H4 (cell line): ENCODE data around the gene SAMD1. TPM values are rescaled to one million over a fixed set of nuclear protein-coding genes. Genes with fewer than 3 reads are reported as not detected.

Source experiments
- DNase-seq: peaks from one replicate; pipeline ENCODE4 v3.0.0-alpha.2; 2015; ENCODE audit warnings: low spot score
- total RNA-seq: library from RNA; depleted of rRNA; stranded (reverse); fragments of >200 nt; shearing (Covaris generic); gene quantifications from 2 replicates; pipeline ENCODE4 v1.2.3, GENCODE V29; 2014

The SAMD1 gene
- total RNA-seq, 1 experiment from 2014 or later: 21.8 TPM

DNA sequence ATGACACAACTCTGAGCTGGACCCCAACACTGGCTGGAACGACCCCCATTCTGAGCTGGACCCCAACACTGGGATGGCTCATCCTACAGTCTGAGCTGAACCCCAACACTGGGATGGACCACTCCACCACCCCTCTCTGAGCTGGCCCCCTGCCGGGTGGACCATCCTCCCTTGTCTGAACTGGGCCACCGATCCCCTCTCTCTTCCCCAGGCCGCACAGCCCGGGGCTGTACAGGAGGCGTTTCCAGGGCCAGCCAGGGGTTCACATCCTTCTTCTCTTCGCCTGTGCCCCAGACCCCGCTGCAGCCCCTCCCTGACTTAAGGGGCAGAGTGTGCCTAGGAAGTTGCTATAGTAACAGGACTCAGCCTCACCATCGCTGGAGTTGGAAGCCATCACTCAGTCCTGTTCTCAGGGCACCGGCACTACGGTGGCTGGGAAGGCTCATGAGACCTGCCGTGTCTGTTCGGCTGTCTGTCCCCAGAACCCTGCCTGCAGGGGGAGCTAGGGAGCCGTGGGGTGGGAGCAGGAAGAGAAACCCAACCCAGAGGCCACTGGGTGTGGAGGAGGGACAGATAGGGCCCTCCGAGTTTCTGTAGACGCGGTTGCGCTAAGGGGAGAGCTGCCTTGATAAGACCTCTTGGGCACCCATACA, 23.3 kb upstream of the SAMD1 start:
- DNase-seq: no peak

DNA sequence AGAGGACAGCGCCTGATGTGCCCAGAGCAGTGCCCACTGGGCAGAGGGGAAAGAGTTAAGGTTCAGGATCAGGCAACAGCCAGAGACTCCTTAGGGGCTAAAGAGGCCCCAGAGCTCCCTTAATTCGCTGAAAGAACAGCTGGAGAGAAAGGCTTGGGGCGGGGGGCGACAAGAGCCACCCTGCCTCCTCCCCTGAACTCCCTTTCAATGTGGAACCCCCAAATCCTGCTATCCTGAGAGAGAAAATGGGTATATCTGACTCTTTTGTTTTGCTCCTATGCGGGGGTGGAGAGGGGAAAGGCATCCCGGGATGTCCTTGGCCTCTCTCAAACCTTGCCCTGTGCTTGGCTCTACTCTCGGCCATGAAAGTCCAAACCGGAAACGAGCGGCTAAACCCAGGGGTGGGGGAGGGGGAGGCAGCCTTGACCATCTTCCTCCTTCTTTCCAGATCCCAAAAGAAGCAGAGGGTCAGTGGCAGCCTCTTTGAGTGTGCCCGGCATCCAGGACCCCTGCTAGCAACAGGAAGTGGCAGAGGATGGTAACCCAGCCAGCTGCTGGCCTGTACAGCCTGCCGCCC, 22.3 kb upstream of the SAMD1 start:
- DNase-seq: no peak

DNA sequence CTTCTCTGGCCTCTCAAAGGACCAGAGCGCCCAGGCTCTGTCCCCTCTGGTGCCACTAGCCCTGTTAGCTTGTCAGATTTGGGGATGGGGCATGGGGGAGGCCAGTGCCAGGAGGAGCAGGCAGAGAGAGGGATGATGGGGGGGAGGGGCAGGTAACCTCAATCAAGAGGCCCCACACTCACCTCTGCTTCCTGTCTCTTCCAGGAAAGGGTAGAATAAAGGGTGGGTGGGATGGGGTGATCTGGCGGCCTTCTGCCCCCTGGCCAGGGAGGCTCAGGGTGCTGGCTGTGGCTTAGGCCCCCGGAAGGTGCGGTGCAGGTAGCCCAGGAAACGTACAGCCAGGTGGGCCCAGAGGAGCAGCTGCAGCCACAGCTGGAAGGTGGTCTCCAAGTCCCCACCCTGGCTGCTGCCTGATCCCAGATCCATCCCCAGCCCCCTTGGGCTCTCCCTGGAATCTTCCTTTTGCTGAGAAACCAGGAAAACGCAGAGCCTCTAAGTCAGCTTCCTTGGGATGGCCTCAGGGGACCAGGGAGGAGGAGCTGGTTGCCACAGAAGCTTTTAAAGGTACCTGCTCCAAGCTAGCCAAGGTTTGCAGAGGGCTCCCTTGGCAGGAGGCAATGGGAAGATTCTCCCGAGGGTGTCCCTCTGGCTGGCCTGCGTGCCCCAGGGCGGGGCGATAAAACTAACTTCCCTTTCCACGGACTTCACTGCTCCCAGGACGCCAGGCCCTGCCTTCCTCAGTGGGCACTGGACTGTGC, 21.7 kb upstream of the SAMD1 start:
- DNase-seq: no peak

DNA sequence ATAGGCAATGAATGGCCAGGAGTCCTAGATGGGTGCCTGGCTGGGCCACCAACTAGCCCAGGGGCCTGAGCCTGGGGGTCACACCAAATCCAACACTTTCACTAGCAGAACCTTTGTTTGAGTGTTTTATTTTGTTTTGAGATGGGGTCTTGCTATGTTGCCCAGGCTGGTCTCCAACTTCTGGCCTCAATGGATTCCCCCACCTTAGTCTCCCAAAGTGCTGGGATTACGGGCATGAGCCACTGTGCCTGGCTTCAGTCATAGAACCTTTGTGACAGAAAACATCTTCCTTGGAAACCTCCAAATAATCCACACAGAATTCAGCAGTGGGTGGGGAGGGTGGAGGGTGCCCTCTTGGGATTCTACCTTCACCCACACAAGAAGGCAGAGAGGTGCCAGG, 20.9 kb upstream of the SAMD1 start:
- no peak for DNase-seq

DNA sequence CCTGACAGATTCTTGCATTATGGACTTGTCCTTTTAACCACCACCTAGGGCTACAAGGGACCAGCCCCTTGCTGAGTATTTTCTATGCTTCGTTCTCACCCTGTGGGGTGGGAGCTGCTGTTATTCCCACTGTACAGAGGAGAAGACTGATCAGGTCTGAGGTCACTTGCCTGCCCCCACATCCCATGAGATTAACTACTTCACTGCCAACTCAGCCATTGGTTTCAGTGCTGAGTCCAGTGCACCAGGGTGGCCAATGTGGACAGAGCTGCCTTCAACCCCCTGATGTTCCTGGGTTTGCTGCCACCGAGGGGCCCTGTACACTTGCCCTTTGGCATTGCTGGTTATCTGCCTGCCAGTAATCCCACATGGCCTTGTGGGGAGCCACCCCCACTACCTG, 20.1 kb upstream of the SAMD1 start:
- no peak for DNase-seq

DNA sequence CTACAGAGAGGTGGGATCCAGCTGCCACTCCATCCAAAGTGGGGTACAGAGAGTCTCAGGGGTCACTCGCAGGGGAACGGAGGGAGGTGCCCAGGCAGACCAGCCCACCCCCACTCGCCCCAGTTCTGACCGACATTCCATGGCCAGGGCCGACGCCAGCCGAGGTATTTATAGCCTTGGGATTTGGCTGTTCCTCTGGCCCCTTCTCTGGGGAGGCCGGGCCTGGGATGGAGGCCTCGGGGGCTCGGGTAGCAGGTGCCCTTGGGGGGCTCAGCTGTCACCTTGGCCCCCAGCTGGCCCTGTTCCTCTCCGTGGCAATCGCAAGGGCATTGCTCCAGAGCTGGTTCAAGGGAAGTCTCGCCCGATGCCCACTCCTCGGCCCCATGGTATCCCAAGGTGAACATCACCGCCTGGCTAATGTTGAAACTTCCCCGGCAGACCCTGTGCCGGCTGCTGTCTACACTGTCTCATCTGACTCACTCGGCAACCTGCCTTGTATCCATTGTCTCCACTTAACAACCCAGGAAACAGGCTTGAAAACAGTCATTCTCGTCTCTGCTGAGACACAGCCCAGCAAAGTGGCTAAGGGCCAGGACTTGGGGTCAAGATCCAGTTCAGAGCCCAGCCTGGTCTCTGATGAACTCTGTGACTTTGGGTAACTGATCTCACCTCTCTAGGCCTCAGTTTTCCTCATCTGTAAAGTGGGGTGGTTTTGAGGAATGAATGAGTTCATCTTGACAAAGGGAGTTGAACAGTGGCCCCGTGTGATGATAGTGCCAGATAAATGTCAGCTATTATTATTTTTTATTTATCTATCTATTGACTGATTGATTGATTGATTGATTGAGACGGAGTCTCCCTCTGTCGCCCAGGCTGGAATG, 17.3 kb upstream of the SAMD1 start:
- no peak for DNase-seq

DNA sequence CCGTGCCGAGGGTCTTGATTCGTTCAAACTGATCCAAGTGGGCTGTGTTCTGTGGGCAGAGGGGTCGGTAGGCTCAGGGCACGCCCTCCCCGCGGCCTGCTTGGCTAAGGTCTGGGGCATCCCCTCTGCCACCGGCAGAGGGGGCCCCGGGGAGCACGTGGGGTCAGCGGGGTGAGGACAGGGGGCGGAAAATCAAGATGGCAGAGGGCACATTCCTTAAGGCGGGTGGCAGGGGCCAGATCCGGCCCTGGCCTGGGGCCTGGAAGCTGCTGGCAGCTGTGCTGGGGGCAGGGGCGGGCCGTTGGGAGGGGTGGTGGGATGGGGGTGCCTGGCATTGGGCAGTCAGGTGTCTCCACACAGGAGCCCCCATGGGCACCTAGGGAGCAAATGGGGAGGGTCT, 16.3 kb upstream of the SAMD1 start:
- no peak for DNase-seq

DNA sequence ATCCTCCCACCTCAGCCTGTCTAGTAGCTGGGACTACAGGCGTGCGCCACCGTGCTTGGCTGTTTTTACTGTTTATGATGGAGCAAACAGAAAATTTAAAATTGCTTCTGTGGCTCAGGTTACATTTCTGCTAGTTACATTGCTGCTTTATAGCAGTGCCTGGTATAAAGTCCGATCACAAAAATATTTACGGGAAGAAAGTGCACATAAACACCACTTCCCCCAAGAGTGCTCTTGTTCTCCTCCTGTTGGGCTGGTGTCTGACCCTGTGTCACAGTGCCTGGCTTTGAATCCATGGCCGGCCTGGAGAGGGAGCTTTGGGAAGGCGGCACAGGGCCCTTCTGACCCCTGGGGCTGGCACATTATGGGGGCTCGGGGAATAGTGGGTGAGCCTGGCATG, 15.1 kb upstream of the SAMD1 start:
- no peak for DNase-seq

DNA sequence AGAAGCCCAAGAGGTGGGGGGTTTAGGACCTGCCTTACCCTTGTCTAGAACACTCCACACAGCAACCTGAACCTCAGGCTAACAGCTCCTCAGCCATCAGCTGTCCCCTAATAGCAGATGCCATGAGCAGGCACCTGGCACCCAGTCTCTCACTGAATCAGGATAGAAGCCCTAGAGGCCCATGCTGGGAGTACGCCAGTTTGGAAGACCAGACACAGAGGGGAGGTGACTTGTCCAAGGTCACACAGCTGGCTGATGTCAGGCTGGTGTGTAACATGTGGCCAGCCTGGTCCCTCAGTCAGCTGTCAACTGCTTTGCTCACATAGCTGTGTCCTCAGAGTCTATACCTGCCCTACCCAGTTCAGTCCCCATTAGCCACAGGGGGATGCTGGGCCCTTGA, 12.8 kb upstream of the SAMD1 start:
- no peak for DNase-seq

DNA sequence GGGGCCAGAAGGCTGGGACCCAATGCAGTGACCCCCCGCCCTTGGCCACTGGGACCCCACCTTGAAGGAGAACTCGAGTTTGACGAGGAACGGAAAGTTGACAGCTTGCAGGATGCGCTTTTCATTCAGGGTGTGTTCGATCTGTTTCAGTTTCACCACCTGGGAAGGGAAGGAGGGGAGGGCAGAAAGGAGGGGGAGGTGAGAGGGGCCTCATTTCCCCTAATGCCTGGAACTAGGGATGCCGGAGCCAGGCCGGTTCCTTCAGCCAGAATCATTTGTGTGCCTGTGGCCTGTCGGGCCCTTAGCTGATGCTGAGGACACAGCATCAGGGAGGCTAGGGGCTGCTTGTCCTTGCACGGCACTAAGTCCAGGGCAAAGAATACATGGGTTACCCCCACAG, 12.2 kb upstream of the SAMD1 start:
- DNase-seq: no peak

DNA sequence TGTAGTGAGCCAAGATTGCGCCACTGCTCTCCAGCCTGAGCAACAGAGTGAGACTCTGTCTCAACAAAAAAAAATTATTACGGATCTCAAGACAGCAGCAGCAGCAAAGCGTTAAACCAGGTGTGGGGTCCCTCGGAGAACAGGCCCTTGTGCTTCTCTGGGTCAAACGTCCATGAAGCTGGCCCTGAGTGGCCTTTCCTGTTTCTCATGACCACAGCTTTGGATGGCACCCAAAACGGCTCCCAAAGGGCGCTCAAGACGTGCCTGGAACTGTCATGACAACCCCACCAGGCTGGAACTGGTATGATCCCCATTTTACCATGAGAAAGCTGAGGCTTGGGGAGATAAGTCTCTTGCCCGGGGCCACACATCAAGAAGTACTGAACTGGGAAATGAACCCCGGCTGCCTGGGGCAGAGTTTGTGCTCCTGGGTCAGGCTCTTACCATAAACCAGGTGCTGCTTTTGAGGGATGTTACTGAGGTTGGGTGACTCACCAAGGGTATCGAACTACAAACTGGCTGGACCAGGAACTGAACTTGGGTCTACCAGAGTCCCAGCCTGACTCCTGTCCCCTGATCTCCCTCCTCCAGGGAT, 11.6 kb upstream of the SAMD1 start:
- no peak for DNase-seq

DNA sequence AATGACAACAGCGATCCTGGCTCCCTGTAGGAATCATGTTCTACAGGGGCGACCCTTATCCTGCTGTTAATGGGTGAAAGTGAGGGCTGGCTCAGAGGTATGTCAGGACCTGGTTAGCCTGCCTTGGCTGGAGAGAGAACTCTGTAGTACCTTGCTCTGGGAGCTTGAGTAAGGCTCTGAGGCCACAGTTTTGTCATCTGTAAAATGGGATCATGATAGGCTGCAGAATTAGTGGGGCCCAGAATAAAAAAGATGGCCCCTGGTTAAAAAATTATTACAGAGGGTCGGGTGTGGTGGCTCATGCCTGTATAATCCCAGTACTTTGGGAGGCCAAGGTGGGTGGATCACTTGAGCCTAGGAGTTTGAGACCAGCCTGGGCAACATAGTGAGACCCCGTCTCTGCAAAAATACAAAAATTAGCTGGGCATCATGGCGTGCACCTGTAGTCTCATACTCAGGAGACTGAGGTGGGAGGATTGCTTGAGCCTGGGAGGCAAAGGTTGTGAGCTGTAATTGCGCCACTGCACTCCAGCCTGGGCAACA, 10.5 kb upstream of the SAMD1 start:
- DNase-seq: no peak

DNA sequence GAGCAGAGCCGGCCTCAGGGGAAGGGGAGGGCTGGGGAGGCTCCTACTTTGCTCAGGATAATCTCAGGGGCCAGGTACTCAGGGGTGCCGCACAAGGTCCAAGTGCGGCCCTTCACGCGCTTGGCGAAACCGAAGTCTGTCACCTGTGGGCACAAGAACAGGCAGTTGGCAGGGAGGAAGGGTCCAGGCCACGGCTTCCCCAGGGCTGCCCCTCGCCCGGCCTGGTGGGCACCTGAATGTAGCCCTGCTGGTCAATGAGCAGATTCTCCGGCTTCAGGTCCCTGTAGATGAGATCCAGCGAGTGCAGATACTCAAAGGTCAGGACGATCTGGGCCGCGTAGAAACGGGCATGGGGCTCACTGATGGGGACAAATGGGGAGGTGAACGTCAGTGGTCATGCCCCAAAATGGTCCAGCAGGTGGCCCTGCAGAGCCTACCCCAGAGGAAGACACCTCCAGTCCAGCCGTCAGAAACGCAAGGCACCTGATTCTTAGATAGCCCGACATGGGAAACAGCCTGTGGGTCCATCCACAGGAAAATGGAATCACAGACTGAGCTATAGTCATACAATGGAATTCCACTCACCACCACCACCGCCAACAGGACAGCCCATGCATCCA, 7.1 kb upstream of the SAMD1 start:
- no peak for DNase-seq

DNA sequence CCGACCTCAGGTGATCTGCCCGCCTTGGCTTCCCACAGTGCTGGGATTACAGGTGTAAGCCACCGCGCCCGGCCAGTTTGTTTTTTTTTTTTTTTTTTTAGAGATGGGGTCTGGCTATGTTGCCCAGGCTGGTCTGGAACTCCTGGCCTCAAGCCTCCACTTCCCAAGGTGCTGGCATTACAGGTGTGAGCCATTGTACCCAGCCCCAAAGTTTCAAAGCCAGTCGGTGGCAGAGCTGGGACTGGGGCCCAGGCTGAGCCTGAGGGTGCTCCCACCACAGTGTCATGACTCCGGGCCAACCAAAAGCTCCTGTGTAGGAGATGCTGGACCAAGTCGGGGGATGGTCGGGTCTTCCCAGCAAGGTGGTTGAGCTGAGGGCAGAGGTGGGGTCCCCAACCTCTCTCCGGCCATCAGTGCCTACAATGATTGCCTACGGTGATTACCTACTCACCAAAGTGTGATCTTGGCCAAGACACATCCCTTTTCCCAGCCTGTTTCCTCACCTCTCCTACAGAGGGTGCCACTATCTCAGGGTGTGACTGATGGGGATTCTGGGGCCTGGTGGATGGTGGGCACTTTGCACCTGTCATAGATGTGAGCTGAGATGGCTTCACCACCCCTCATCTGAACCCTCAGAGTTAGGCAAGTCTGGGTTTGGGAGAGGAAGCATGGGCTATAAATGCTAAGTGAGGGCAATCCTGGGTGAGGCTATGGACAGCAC, 5.9 kb upstream of the SAMD1 start:
- no peak for DNase-seq

DNA sequence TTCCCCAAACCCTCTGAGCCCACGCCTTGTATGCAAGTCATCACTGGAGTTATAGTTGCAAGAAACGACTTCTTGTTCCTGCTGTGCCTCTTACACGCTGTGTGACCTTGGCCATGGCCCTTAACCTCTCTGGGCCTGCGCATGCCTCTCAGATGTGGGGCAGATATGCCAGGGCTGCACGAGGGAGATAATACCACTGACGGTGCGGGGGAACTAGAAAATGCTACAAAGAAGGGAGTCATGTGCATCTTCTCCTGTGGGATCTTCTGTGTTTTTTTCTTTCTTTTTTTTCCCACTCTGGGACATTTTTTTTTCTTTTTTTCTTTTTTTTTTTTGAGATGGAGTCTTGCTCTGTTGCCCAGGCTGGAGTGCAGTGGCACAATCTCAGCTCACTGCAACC, 4.3 kb upstream of the SAMD1 start:
- DNase-seq: no peak

DNA sequence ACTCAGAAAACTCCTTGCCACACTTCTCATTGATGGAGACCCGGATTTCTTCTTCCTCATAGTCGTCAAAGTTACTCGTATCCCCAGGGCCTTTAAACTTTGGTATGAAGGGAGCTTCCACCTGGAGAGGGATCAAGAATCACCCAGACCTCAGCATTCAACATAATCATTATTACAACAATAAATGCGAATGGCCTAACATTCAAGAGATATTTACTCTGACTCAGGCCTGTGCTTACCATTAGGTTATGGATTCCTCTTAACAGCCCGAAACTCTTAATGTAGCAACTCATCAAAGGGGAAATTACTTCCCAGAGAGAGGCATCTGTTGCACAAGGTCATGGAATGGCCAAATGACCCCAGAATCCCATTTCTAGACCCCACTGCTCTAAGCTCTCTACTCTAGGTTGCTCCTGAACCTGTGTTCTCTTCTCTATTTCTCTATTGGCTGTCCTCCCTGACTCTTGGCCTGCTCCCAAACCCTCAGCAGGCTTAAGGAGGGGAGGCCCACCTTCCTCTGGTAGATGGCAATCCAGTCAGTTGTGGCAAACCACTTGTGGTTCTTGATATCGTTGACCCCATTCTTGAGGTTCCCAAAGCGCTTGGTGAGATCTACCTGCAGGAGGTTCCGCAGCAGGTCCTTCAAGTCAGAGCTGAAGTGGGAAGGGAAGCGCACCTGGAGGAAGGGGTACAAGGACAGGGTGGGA, 2.7 kb upstream of the SAMD1 start:
- no peak for DNase-seq

DNA sequence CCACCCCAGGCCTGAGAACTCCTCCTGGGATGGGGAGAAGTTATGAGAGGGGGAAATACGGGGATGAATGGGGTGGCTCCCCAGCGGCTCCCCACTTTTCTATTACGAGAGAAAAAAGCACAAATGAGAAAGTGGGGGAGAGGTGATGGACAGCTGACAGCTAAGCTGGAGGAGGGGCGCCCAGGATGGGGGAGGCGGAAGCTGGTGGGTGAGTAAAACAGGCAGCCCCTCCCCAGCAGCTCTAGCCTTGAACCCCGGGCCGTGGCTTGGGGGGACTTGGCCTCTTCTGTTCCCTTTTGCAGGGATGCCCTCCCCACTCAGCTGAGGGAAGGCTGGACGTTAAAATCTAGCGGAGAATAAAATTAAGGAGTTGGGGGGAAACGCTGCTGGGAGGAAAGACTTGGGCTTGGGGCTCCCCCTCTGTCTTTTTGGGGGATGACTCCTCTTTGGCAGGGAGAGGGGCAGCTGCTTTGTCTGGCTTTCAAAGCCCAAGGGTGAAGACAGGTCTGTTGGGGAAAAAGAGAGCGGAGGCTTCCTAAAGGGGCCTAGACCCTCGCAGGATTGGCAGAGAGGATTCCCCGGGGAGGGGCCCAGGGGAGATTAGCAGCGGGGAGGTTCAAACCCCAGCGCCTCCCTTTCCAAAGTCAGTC, 1.4 kb upstream of the SAMD1 start:
- DNase-seq: peak; percentile 8

DNA sequence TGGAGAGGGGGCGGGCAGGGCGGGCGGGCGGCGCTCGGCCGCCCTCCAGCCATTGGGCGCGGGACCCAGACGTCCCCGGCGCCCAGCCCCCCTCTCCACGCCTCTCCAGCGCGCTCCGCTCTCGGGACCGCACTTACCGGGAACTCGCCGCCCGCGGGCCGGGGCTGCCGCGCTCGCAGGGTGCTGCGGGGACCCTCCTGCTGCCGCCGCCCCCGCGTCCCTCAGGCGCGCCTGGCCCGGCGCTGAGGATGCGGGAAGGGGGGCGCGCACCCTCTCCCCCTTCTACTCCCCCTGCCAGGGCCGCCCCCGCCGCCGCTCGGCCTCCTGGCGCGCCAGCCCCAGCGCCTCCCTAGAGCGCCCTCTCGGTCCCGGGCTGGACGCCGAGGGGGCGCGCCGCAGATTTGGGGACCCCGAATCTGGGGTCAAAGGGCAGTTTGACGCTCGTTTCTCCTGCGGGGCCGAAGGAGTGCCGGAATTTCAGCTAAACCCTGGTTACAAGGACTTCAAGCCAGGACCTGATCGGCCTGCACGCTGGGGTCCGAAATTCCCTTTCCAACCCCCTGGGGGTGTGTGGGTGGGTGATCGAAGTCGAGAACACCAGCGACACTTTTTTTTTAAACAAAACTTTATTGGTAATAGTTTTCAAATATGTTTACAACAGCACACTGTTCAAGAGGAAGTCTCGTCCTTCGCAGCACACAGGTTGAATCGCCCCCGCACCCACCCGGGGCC, 696 bp upstream of the SAMD1 start:
- DNase-seq: no peak
